ENCODE results near the gene GARNL3.

Gene GARNL3

GRCh38 chr9:127384016-127384730 is 119.6 kb downstream of the GARNL3 start:
- Mint-ChIP-seq H3K36me3 (ENCODE audit: low read depth) (no peaks in the 10 kb centered on the region), H3K27me3 (peaks cover 71% of the 10 kb centered on the region), H3K9me3 (peaks cover 4% of the 10 kb centered on the region), H3K27ac (no peak overlapping the region), H3K4me3 (no peak overlapping the region), H3K4me1 (ENCODE audit: low read depth) (peaks cover 21% of the 10 kb centered on the region)
- peak; percentile 25 for DNase-seq

DNA sequence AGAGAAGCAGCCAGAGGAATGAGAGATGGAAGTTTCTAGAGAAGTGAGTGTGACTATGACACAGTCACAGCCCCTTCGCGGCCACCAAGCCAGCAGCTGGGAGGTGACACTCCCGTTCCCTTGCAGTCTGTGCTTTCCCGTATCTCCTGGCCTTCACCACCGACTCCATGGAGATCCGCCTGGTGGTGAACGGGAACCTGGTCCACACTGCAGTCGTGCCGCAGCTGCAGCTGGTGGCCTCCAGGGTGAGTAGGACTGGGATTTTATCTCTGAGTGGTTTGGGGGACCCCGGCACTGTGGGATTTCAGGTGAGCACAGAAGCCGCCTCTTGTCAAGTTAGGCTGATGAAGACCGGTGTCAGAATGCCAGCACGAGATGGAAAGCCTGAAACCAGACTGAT is 120.3 kb downstream of the GARNL3 start:
- H3K27ac Mint-ChIP-seq: no peak overlapping the region
- H3K4me1 Mint-ChIP-seq (ENCODE audit: low read depth): peaks cover 25% of the 10 kb centered on the region
- no peaks in the 10 kb centered on the region for H3K36me3 Mint-ChIP-seq (ENCODE audit: low read depth)
- no peaks in the 10 kb centered on the region for H3K9me3 Mint-ChIP-seq
- no peak overlapping the region for H3K4me3 Mint-ChIP-seq
- H3K27me3 Mint-ChIP-seq: peaks cover 69% of the 10 kb centered on the region
- DNase-seq: peak; percentile 29

- peaks cover 72% of the 10 kb centered on the region for H3K27me3 Mint-ChIP-seq
- no peaks in the 10 kb centered on the region for H3K36me3 Mint-ChIP-seq (ENCODE audit: low read depth)
- no peaks in the 10 kb centered on the region for H3K9me3 Mint-ChIP-seq
- H3K4me3 Mint-ChIP-seq: no peak overlapping the region
- no peak for DNase-seq
- peaks cover 31% of the 10 kb centered on the region for H3K4me1 Mint-ChIP-seq (ENCODE audit: low read depth)
- no peak overlapping the region for H3K27ac Mint-ChIP-seq
These were observed 121.7 kb downstream of the GARNL3 start for GRCh38 chr9:127386249-127386648.

- Mint-ChIP-seq H3K27me3 (peaks cover 71% of the 10 kb centered on the region), H3K9me3 (no peaks in the 10 kb centered on the region), H3K4me3 (no peak overlapping the region), H3K4me1 (ENCODE audit: low read depth) (peaks cover 31% of the 10 kb centered on the region), H3K27ac (no peak overlapping the region), H3K36me3 (ENCODE audit: low read depth) (no peaks in the 10 kb centered on the region)
- DNase-seq: peak; percentile 25
These were observed 122.4 kb downstream of the GARNL3 start for GRCh38 chr9:127386981-127387380.

DNA sequence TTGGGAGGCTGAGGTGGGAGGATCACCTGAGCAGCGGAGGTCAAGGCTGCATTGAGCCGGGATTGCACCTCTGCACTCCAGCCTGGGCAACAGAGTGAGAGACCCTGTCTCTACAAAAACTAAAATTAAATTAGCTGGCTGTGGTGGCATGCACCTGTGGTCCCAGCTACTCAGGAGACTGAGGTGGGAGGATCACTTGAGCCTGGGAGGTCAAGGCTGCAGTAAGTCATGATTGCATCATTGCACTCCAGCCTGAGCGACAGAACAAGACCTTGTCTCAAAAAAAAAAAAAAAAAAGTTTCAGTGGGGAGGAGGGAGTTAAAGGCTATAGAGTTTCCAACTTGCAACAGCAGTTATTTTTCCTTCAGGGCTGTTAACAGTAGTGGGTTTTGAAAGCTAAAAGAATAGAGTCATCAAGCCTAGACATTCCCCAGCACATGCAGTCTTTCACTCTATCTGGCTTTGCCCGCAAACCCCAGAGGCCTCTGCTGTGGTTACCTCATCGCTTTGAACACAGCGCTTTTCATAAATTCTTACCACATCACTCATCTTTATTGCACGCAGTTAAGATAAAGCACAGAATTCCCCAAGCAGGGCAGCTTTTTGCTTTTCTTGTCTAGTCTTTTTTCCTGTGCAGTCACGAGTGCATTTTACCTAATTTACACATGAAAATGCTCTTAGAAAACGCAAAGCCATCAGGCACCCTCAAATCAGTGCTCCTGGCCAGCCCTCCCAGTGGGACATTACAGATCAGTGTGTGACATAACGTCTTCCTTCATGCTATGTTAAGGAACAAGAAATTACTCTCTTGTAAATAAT is 123.7 kb downstream of the GARNL3 start:
- peaks cover 31% of the 10 kb centered on the region for H3K4me1 Mint-ChIP-seq (ENCODE audit: low read depth)
- H3K9me3 Mint-ChIP-seq: no peaks in the 10 kb centered on the region
- no peaks in the 10 kb centered on the region for H3K36me3 Mint-ChIP-seq (ENCODE audit: low read depth)
- peak overlapping the region; percentile 87 for H3K27ac Mint-ChIP-seq
- peak overlapping the region; percentile 45 for H3K4me3 Mint-ChIP-seq
- H3K27me3 Mint-ChIP-seq: peaks cover 75% of the 10 kb centered on the region
- peak; percentile 82 for DNase-seq

- peaks cover 31% of the 10 kb centered on the region for H3K4me1 Mint-ChIP-seq (ENCODE audit: low read depth)
- H3K27me3 Mint-ChIP-seq: peaks cover 74% of the 10 kb centered on the region
- H3K27ac Mint-ChIP-seq: peak overlapping the region; percentile 87
- no peaks in the 10 kb centered on the region for H3K9me3 Mint-ChIP-seq
- no peaks in the 10 kb centered on the region for H3K36me3 Mint-ChIP-seq (ENCODE audit: low read depth)
- peak overlapping the region; percentile 45 for H3K4me3 Mint-ChIP-seq
- no peak for DNase-seq
These were observed 124.3 kb downstream of the GARNL3 start for GRCh38 chr9:127388856-127389238.

DNA sequence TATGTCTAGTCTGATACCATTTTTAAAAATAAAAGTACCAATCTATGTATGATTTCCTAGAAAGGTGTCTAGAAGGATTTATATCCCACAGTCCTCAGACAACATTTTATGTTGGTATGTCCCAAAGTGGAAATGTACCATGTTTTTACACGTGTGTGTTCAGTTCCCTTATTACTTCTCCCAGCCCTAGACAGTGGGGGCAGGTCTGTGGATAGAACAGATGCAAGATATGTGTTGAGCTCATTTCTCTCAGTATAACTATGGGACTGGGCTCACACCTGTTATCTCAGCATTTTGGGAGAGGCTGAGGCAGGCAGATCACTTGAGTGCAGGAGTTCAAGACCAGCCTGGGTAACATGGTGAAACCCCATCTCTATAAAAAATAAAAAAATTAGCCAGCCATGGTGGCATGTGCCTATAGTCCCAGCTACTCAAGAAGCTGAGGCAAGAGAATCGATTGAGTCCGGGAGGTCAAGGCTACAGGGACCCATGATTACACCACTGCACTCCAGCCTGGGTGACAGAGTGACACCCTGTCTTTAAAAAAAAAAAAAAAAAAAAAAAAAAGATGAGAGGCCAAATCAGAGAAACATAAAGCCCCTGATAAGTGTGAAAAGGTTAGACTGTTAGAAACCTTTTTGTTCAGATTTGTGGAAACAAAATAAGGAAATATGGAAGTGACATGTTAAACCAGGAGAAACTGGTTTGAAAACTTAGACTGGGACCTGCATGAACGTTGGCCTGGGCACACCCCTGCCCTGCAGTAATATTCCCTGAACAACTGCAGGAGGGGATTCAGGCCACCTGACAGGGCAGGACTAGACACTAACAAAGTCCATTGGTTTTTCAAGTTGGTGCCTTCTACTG is 125.0 kb downstream of the GARNL3 start:
- H3K9me3 Mint-ChIP-seq: no peaks in the 10 kb centered on the region
- H3K27ac Mint-ChIP-seq: no peak overlapping the region
- H3K27me3 Mint-ChIP-seq: peaks cover 74% of the 10 kb centered on the region
- H3K4me1 Mint-ChIP-seq (ENCODE audit: low read depth): peaks cover 31% of the 10 kb centered on the region
- no peaks in the 10 kb centered on the region for H3K36me3 Mint-ChIP-seq (ENCODE audit: low read depth)
- no peak for DNase-seq
- no peak overlapping the region for H3K4me3 Mint-ChIP-seq

DNA sequence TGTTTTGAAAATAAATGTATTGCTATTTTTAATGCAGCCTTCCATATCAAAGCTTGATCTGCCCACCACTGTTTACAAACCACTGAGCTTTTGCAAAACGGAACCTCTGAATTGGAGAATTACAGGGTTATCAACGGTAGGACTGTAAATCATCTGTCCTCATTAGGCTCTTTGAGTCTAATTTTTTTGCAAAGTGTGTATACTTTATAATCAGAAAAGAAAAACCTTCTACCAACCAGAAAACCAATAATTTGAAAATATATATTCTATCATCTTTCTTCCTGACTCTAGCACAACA is 125.6 kb downstream of the GARNL3 start:
- Mint-ChIP-seq H3K36me3 (ENCODE audit: low read depth) (no peaks in the 10 kb centered on the region), H3K27me3 (peaks cover 74% of the 10 kb centered on the region), H3K27ac (no peak overlapping the region), H3K4me1 (ENCODE audit: low read depth) (peaks cover 31% of the 10 kb centered on the region), H3K9me3 (no peaks in the 10 kb centered on the region), H3K4me3 (no peak overlapping the region)
- DNase-seq: no peak

GRCh38 chr9:127390563-127390962 is 126.0 kb downstream of the GARNL3 start:
- peaks cover 74% of the 10 kb centered on the region for H3K27me3 Mint-ChIP-seq
- no peaks in the 10 kb centered on the region for H3K9me3 Mint-ChIP-seq
- peaks cover 33% of the 10 kb centered on the region for H3K4me1 Mint-ChIP-seq (ENCODE audit: low read depth)

GRCh38 chr9:127392166-127392565 is 127.6 kb downstream of the GARNL3 start:
- Mint-ChIP-seq H3K4me3 (no peak overlapping the region), H3K4me1 (ENCODE audit: low read depth) (peaks cover 37% of the 10 kb centered on the region), H3K9me3 (no peaks in the 10 kb centered on the region), H3K27me3 (peaks cover 71% of the 10 kb centered on the region), H3K36me3 (ENCODE audit: low read depth) (no peaks in the 10 kb centered on the region), H3K27ac (no peak overlapping the region)
- no peak for DNase-seq

More at GRCh38 chr9:127390563-127390962, 126.0 kb downstream of the GARNL3 start:
- no peak overlapping the region for H3K27ac Mint-ChIP-seq
- H3K4me3 Mint-ChIP-seq: no peak overlapping the region
- no peaks in the 10 kb centered on the region for H3K36me3 Mint-ChIP-seq (ENCODE audit: low read depth)
- DNase-seq: no peak

- Mint-ChIP-seq H3K36me3 (ENCODE audit: low read depth) (no peaks in the 10 kb centered on the region), H3K27ac (no peak overlapping the region), H3K9me3 (no peaks in the 10 kb centered on the region), H3K4me1 (ENCODE audit: low read depth) (peaks cover 35% of the 10 kb centered on the region), H3K4me3 (no peak overlapping the region), H3K27me3 (peaks cover 72% of the 10 kb centered on the region)
- DNase-seq: no peak
These were observed 128.4 kb downstream of the GARNL3 start for GRCh38 chr9:127392976-127393375.

- H3K4me1 Mint-ChIP-seq (ENCODE audit: low read depth): peaks cover 34% of the 10 kb centered on the region
- no peaks in the 10 kb centered on the region for H3K9me3 Mint-ChIP-seq
- no peak overlapping the region for H3K4me3 Mint-ChIP-seq
- no peaks in the 10 kb centered on the region for H3K36me3 Mint-ChIP-seq (ENCODE audit: low read depth)
- no peak for DNase-seq
- peaks cover 79% of the 10 kb centered on the region for H3K27me3 Mint-ChIP-seq
- H3K27ac Mint-ChIP-seq: no peak overlapping the region
These were observed 129.1 kb downstream of the GARNL3 start for GRCh38 chr9:127393645-127394044.

DNA sequence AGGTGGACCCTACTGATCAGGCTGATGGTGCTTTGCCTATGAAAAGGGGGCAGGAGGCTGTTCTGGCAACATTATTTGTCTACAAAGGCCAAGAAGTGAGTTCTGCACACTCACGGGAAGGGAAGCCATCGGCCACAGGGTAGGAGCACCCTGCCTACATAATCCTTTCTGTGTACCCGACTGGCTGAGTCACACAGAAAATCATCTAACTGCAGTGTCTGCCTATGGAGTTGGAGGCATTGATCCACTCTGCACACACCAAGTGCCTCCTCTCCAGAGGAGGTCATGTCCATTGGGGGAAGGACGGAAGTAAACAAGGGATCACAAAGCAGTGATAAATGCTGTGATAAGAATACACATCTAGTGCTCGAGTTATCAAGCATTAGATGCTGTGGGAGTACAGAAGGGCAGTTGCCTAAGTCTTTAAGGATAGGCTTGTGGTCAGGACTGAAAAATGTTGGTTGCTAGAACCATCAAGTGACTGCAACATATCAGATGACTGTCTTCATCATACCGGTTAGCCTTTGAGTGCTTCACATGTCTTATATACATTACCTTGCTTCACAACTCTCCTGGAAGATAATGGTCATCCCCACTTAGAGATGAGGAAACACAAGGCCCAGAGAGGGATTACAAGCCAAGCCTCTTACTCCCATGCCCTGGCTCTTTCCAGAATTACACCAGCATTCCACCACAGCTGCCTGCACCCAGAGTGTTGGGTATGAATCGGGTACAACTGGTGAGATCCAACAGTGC is 131.1 kb downstream of the GARNL3 start:
- Mint-ChIP-seq H3K9me3 (no peaks in the 10 kb centered on the region), H3K27ac (no peak overlapping the region), H3K36me3 (ENCODE audit: low read depth) (no peaks in the 10 kb centered on the region), H3K27me3 (peaks cover 82% of the 10 kb centered on the region), H3K4me3 (no peak overlapping the region), H3K4me1 (ENCODE audit: low read depth) (peaks cover 18% of the 10 kb centered on the region)
- no peak for DNase-seq

GRCh38 chr9:127396253-127396807 is 131.8 kb downstream of the GARNL3 start:
- peaks cover 83% of the 10 kb centered on the region for H3K27me3 Mint-ChIP-seq
- H3K27ac Mint-ChIP-seq: no peak overlapping the region
- no peaks in the 10 kb centered on the region for H3K9me3 Mint-ChIP-seq

More at GRCh38 chr9:127396253-127396807, 131.8 kb downstream of the GARNL3 start:
- no peak for DNase-seq
- H3K36me3 Mint-ChIP-seq (ENCODE audit: low read depth): no peaks in the 10 kb centered on the region
- H3K4me1 Mint-ChIP-seq (ENCODE audit: low read depth): peaks cover 18% of the 10 kb centered on the region
- peak overlapping the region; percentile 33 for H3K4me3 Mint-ChIP-seq

Data from activated T-cell treated with anti-CD3 and anti-CD28 coated beads, Interleukin-2, amount 50 U/mL, for 24 hours (primary cell).